Head of caudate nucleus (tissue), 42 donors: Measurements from ENCODE around the gene SNAP29.
"Not testable (repeated sequence)": the region's sequence is repeated elsewhere in the genome, so short reads cannot be mapped to it uniquely, and the experiment has no call there.

ENCODE experiments used
- DNase-seq, 42 donors: peaks; one replicate each; pipeline versions ENCODE4 v3.0.0 to v3.0.0-alpha.2; 2020 to 2021; ENCODE audit warnings: mixed read lengths in 7 of 42
- intact Hi-C: fragments of 100-400 bp; cut with DNase I; formaldehyde crosslinking; loops from one replicate; pipeline ENCODE4 v1.15.0; 2022

Gene SNAP29

DNA sequence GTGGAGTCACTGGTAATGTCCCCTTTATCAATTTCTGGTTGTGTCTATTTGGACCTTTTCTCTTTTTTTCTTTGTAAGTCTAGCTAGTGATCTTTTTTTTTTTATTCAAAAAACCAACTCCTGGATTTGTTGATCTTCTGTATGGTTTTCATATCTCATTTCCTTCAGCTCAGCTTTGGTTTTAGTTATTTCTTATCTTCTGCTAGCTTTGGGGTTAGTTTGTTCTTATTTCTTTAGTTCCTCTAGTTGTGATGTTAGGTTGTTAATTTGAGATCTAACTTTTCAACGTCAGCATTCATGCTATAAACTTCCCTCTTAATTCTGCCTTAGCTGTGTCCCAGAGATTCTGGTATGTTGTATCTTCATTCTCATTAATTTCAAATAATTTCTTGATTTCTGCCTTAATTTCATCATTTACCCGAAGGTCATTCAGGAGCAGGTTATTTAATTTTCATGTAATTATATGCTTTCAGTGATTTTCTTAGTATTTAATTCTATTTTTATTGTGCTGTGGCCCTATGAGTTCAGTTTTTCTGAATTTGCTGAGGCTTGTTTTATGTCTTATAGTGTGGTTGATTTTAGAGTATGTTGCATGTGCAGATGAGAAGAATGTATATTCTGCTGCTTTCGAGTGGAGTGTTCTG, 29.2 kb upstream of the SNAP29 start:
- intact Hi-C loops = no loop called here
- DNase-seq = no peak

DNA sequence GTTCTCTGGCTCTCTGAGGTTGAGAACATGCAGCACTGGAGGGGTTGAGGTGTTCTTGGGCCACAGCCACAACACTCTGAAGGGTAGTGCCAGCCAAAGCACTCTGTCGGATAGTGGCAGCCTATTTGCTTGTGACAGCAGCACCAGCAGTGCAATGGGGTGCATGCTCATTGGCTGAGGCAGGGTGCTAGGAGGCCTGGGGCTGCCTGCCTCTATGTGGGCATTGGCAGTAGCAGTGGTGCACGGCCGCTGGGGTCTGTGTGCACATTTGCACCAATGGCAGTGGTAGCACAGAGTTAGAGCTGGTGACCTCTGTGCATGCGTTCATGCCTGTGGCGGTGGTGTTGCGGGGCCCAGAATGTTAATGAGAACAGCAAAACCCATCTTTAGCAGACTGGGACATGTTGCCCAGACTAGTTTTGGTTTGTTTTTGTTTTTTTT, 25.6 kb upstream of the SNAP29 start:
- intact Hi-C loops = no loop called here

DNA sequence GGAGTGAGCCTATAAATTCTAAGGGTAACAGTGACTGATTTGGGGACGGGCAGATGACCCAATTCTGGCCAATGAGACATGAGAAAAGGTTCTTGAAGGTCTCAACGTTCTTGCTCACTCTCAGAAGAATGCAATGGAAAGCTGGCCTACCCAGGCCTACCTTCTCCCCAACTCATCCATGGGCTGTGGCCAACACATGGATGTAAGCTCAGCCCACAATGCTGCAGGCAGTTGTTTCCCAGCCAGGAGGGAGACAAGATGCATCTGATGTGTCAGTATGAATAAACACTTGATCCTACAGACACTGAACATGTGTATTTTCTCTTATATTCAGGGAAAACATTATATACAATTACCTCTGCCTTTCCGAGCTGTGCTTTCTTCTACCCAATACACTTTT, 24.6 kb upstream of the SNAP29 start:
- intact Hi-C loops = no loop called here
- no peak for DNase-seq

More for the DNA sequence above, 25.6 kb upstream of the SNAP29 start:
- no peak for DNase-seq

DNA sequence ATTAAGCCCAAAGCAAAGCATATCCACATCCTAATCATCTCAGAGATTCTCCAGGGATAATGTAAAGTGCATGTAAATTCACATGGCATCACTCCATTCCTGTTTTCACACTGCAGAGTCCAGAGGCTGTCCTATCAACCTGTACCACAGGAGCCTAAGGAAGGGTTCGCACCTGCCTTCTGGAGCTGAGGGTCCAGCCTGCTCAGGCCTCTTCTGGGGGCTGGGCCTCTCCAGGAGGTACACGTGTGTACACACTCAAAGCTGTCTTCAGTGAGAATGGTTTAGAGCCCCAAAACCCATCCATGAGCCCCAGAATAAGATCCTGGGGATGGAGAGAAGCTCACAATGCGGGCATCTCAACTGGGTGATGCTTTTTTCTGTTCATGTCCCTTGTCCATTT, 24.1 kb upstream of the SNAP29 start:
- no peak for DNase-seq
- intact Hi-C loops = no loop called here

DNA sequence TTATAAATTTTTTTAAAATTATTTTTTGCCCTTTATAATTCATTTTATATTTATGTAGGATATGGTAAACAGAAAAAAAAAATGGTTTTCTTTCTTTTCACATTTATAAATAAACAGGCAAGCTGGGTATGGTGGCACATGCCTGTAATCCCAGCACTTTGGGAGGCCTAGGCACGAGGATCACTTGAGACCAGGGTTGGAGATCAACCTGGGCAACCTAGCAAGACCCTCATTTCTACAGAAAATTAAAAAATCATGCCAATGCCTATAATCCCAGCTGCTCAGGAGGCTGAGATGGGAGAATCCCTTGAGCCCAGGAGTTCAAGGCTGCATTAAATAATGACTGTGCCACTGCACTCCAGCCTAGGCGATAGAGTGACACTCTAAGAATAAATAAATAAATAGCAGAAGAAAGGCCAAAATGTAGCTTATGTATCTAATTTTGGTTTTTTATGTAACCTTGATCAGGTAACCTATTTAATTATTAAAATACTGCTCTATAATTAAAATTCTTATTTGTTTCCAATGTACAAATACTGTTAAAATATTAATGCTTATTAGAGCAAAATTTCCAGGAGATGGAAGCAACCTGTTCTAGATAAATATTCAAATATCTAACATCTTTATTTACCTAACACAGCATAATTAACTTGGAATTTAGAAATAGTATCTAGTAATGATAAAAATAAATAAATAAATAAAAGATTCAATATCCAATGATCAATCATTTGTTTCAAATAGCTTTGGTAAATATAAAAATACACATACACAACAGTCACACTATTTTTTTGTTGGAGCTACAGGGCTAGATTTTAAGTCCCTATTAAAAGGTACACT, 21.6 kb upstream of the SNAP29 start:
- intact Hi-C loops = no loop called here
- no peak for DNase-seq

DNA sequence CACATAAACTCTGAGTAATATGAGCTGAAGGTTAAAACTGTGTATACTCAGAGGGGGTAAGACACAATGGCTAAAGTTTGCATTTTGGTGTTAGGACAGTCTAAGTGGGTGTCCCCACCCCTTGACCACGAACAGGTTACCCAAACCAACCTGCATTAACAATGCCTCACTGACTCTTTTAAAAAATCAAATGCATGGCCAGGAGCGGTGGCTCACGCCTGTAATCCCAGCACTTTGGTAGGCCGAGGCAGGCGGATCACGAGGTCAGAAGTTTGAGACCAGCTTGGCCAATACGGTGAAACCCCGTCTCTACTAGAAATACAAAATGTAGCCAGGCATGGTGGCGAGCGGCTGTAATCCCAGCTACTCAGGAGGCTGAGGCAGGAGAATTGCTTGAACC, 19.5 kb upstream of the SNAP29 start:
- intact Hi-C loops, DNase-seq: not testable (repeated sequence)

DNA sequence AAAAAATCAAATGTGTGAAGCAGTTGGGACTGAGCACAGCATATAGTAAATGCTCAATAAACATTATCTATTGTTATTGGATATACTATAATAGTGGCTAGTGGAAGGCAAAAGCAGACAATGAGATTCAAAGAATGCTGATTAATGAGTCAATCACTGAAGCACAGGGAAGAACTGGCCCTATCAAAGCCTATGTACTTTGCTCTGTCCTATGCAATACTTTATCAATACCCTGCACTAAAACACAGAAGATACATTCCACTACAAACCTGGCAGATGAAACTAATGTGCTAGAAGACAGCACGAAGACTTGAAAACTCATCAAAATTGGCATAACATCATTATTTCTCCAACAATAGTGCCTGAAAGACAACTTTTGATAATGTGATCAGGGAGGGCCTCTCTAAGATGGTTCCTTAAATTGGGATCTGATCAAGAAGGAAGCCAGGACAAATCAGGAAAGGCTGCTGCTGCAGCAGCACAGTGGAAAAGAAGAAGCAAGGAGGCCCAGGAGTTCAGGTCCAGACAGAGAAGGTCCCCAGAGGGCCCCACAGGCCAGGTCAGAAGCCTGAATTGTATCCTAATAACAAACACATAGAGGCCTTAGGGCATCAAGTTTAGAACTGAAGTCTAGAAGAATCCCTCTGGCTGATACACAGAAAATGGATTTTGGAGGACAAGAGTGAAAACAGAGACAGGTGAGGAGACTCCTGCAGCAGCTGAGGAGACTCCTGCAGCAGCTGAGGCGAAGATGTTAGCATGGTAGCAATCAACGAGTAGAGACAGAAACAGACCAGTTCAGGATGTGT, 18.8 kb upstream of the SNAP29 start:
- intact Hi-C loops = no loop called here
- no peak for DNase-seq

DNA sequence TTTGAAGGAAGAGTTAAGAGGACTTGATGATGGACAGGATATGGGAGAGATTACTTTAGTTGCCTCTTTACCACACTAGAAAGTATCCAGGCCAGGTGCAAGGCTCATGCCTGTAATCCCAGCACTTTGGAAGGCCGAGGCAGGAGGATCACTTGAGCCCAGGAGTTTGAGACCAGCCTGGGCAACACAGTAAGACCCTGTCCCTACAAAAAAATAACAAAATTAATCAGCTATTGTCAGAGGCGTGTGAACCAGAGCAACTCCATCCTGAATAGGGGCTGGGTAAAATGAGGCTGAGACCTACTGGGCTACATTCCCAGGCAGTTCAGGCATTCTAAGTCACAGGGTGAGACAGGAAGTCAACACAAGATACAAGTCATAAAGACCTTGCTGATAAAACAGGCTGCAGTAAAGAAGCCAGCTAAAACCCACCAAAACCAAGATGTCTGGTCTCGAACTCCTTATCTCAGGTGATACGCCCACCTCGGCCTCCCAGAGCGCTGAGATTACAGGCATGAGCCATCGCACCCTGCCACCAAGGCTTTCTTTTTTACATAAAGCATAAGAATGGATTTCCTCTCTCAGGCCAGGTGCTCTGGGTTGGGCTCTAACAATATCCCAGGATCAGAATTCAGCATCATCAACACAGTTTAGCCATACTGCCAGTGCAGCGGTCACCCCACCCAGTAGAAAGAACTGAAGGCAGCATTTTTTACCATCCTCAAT, 18.0 kb upstream of the SNAP29 start:
- no peak for DNase-seq
- intact Hi-C loops = no loop called here

DNA sequence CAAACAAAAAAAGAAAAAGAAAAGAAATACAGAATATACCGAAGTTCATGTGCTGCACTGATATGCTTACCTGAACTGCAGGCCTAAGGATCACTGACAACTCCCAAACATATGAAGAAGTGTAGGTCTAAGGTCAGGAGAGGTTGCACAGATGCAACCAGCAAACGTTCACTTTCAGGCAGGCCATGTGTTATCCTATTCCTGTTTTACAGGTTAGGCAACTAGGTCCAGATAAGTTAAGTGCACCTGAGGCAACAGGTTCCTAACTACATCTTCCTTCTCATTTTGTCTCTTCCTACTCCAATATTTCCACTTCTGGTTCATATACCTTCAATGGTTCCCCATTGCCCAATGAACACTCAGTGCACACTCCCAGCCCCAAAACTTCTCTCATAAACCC, 15.3 kb upstream of the SNAP29 start:
- no peak for DNase-seq
- intact Hi-C loops = no loop called here

DNA sequence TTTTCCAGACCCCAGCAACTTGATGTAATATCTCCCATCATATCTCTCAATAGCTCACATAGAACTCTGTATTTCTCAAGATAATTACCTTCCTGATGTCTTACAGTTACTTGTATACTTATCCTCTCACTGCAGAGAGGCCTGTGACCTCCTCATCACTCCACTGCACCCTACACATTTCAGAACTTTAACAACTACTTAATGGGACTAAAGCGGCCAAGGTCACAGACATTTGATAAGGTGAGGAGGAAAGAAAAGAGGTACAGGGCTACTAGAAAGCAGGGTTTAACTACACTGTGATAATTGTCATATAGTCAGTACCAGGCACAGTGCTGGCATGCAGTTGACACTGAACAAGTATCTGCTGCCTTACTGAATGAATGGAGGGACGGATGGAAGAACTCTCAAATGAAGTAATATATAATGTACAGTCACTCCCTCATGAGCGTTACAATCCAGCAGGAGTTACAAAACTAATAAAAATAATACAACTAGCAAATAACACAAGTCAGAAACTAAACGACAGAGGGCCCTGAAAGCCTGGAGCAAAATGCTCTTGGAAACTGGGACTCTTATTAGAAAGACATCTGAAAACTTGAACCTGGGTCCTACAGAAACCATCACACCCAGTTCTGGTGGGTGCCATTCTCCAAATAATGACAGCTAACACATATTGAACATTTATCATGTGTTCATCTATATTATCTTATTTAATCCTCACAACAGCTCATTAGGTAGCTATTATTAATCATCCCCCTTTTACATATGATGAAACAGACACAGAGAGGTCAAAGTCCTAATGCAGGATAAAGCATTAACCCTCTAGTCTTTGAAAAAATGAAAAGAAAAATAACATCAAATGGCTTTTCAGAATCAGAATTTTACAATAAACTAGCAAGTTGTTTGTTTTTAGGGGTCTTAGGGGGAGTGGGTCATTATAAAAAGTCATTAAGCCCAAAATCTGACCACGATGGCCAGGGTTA, 14.5 kb upstream of the SNAP29 start:
- peak in 1 of 42 donors; percentile 18 for DNase-seq
- intact Hi-C loops = no loop called here

DNA sequence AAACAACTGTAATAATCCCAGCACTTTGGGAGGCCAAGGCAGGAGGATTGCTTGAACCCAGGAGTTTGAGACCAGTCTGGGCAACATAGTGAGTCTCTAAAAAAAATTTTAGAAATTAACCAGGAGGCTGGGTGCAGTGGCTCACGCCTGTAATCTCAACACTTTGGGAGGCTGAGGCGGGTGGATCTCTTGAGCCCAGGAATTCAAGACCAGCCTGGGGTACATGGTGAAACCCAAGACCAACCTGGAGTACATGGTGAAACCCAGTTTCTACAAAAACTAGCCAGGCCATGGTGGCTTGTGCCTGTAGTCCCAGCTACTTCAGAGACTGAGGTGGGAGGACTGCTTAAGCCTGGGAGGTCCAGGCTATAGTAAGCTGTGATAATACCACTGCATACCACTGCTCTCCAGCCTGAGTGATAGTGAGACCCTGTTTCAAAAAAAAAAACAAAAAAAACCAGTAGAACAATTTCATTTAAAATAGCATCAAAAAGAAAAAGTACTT, 11.4 kb upstream of the SNAP29 start:
- peak in 2 of 42 donors; percentile 16 to 21 for DNase-seq
- intact Hi-C loops = no loop called here

DNA sequence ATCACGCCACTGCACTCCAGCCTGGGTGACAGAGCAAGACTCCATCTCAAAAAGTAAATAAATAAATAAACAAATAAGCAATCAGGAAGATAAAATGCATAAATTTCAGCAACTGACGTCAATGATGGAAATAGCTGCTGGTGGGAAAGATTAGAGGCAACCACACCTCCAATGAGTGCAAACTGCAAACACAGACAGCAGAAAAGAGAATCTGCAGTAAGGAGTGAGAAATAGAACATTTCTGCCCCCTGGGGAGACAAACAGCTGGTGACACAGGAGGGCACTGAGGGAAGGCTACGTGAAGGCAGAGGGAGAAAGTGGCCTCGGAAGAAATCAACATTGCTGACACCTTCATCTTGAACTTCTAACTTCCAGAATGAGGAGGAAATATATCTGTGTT, 6.7 kb upstream of the SNAP29 start:
- peak in 1 of 42 donors; percentile 5 for DNase-seq
- intact Hi-C loops = no loop called here

DNA sequence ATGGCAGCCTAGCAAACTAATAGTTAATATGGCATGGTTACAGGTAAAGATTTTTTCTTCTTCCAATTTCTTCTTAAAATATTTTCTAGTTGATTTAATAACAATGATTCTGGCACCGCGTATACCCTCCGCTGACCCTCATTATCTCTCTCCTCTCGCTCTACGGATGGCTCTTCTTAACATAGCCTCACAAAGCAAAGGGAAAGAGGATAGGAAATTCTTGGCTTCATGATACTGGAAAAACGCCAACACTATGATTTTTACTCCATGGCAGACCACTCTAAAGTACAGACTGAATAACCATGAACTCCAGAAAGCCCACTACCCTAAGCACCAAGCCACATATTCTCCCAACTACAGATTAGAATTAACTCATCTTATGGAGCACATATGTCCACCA, 6.3 kb upstream of the SNAP29 start:
- intact Hi-C loops = no loop called here

DNA sequence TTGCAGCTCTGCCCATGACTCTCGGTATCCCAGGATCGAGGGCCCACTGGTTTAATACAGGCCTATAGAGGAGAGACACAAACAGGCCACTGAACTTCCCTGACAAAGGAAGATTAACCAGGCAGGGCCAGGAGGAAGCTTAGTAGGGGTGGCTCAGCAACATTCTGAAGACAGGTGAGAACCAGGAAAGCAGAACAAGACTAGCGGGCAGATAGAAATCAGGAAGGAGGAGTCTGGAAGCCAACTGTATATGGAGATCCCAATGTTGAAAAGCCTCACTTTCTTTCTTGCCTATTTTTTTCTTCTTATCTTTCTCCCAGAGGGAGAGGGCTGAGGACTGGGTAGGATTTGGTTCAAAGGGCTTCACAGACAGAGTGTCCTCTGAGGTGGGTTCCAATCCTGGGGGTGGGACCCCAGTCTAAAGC, 5.6 kb upstream of the SNAP29 start:
- peak in 2 of 42 donors; percentile 1 to 5 for DNase-seq
- intact Hi-C loops = no loop called here

More for the DNA sequence above, 6.3 kb upstream of the SNAP29 start:
- peak in 1 of 42 donors; percentile 3 for DNase-seq

DNA sequence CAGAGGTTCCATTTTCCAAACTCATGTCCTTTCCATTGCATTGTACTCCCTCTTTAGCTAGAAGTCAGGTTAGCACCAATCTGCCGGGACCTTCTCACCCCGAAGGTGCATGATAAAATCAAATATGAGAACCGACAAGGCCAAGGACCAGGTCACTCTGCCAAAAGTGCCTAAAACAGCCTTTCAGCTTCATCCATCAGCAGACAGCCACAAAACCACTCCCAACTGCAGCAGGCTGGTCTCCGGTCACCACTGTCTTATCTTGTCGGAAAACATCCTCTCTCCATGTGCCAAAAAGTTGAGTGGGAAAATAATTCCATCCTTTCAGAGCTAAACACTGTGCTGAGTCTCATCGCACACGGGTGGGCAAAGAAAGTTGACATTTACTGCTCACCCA, 1.6 kb upstream of the SNAP29 start:
- intact Hi-C loops = loop anchor here (5.0 kb wide), 1 partner anchor 60 kb away; the partner anchor contains the start of gene CRKL
- no peak for DNase-seq

DNA sequence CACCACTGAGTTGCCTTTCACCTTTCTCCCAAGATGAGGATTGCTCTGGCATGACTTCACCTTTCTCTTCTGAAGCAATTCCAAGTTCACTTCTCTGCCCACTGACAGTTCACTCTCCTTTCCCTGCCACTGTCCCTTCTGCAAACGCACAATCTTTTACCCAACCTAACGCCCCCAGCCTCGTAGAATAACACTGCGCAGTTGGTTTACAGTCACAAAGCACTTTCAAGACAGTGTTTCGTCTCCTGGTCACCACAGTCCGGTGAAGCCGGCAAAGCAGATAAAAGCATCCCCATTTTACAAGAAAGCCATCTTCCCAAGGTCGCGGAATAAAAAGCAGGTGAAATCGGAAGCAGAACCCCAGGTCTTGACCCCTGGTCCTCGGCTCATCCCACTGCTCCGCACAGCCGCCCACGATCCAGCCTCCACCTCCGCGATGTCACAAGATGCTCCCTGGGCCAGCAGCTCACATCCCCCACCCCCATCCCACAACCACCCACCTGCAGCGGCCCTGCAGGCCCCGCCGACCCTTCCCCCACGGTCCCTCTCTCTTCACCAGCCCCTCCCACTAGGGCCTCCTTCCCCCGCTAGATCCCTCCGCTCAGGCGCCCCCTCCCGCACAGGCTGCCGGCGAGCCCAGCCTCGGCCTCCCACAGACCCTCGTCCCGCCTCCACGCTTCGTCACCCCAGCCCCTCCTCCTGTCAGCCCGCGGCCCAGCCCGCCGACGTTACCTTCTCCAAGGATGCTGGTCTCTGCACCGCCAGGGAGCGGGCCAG, 781 bp upstream of the SNAP29 start:
- peak; percentile 49 to 91 (median 78) for DNase-seq
- intact Hi-C loops = loop anchor here (5.0 kb wide), 1 partner anchor 59 kb away; the partner anchor contains the start of gene CRKL

DNA sequence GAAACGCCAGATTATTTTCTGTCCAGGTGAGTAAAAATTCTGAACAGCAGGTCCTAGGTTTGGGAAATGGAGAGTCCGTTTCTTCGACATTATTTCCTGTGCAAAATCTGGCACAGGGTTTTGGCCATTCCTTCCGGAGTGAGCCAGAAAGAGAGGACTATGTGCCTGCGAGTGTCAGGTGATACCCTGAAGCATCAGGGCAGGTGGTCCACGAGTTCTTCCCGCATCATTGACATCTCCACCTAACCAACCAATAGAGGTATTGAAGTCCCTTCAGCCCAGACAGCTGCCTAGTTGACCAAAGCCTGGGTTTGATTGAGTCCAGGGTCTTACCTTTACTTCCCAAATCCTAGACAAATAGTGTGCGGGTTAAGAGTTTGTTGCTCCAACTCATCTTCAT, 808 bp downstream of the SNAP29 start:
- no peak for DNase-seq
- intact Hi-C loops = loop anchor here (5.0 kb wide), 1 partner anchor 58 kb away; the partner anchor contains the start of gene CRKL
